Measurements from ENCODE around the gene HAT1.

DNA sequence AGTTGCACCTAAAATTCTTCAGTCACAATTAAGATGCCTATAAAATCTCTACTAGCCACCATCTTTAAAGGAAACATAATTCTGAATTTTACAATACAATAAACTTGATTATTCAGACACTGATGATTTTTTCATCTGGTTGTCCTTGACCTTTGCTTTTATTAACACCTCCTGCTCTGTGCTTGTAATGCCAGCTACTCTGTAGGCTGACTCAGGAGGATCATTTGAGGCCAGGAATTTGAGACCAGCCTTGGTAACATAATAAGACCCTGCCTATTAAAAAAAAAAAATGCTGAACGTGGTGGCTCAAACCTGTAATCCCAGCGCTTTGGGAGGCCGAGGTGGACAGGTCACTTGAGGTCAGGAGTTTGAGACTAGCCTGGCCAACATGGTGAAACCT is 38.3 kb downstream of the HAT1 start:
- TF ChIP-seq CTCF (IDR thresholded peaks at IDR 0.05) (no peak), POLR2A (IDR thresholded peaks at IDR 0.05) (no peak)
